ENCODE measurements around the gene GINS2. TPM values are rescaled to one million over a fixed set of nuclear protein-coding genes. Genes with fewer than 3 reads are reported as not detected.

The GINS2 gene
- total and polyA plus RNA-seq, 7 donors = 0.93 to 2.0 (median 1.5) TPM

DNA sequence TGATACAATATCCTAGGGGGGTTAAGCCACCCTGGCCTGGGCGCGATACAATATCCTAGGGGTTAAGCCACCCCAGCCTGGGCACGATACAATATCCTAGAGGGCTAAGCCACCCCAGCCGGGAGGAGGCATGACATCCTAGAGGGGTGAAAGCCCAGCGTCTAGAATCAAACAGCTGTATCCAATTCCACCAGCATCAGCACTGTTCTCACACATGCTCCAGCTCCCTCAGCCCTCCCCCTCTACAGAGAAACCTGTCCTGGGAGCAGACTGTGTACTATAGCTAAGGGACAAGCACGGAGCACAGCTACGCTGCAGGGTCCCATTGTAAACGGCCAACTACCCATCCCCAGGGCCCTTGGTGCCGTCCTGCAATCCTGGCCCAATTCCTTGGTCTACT, 6.2 kb downstream of the GINS2 start:
- no peak overlapping the region for H3K4me3 ChIP-seq
- WGBS, 3 donors = 36 to 69% (median 41%) methylated on average over 9 of the region's 9 CpGs
- intact Hi-C loops (cut with DNase I) = no loop called here
- TF ChIP-seq, protein P1, sequence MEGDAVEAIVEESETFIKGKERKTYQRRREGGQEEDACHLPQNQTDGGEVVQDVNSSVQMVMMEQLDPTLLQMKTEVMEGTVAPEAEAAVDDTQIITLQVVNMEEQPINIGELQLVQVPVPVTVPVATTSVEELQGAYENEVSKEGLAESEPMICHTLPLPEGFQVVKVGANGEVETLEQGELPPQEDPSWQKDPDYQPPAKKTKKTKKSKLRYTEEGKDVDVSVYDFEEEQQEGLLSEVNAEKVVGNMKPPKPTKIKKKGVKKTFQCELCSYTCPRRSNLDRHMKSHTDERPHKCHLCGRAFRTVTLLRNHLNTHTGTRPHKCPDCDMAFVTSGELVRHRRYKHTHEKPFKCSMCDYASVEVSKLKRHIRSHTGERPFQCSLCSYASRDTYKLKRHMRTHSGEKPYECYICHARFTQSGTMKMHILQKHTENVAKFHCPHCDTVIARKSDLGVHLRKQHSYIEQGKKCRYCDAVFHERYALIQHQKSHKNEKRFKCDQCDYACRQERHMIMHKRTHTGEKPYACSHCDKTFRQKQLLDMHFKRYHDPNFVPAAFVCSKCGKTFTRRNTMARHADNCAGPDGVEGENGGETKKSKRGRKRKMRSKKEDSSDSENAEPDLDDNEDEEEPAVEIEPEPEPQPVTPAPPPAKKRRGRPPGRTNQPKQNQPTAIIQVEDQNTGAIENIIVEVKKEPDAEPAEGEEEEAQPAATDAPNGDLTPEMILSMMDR (IDR thresholded peaks at IDR 0.05) = no peak
- no peaks in the 10 kb centered on the region for H3K9me3 ChIP-seq
- no peaks in the 10 kb centered on the region for H3K27me3 ChIP-seq (ENCODE audit: insufficient read depth in 3 of 3, low read length in 2 of 3)
- H3K4me1 ChIP-seq = peaks cover 11% of the 10 kb centered on the region
- peak overlapping the region; percentile 30 for H3K27ac ChIP-seq
- DNase-seq = no peak
- ATAC-seq = peak; percentile 50 to 89 (median 78)
- peaks cover 0 to 9% of the 10 kb centered on the region in 2 donors for H3K36me3 ChIP-seq (ENCODE audit: insufficient read depth in 1 of 2, low read depth in 1 of 2)

DNA sequence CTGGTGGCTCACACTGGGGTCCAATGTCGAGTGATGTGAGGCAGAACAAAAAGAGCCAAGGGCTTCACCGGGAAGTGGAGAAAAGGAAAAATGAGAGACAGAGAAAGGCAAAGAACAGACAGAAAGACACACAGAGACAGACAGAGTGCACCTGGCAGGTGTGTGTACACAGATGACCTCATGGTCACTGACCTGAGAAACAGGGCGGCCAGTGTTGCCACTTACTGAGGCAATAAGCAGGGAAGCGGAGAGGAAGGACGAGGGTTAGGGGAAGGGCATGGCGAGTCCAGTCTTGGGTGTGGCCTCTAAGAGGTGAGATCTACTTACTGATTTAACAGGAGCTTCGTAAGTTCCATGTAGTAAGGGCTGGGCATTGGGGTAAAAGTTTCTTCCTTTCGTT, 7.5 kb downstream of the GINS2 start:
- peaks cover 11% of the 10 kb centered on the region for H3K4me1 ChIP-seq
- no peak overlapping the region for H3K4me3 ChIP-seq
- peaks cover 0 to 19% of the 10 kb centered on the region in 2 donors for H3K36me3 ChIP-seq (ENCODE audit: insufficient read depth in 1 of 2, low read depth in 1 of 2)
- no peaks in the 10 kb centered on the region for H3K9me3 ChIP-seq
- intact Hi-C loops (cut with DNase I) = no loop called here
- no peak for ATAC-seq
- H3K27ac ChIP-seq = no peak overlapping the region
- H3K27me3 ChIP-seq (ENCODE audit: insufficient read depth in 3 of 3, low read length in 2 of 3) = no peaks in the 10 kb centered on the region
- 86 to 90% (median 88%) methylated on average over 8 of the region's 8 CpGs for WGBS, 3 donors
- TF ChIP-seq, protein P1 (IDR thresholded peaks at IDR 0.05) = no peak
- DNase-seq = no peak

DNA sequence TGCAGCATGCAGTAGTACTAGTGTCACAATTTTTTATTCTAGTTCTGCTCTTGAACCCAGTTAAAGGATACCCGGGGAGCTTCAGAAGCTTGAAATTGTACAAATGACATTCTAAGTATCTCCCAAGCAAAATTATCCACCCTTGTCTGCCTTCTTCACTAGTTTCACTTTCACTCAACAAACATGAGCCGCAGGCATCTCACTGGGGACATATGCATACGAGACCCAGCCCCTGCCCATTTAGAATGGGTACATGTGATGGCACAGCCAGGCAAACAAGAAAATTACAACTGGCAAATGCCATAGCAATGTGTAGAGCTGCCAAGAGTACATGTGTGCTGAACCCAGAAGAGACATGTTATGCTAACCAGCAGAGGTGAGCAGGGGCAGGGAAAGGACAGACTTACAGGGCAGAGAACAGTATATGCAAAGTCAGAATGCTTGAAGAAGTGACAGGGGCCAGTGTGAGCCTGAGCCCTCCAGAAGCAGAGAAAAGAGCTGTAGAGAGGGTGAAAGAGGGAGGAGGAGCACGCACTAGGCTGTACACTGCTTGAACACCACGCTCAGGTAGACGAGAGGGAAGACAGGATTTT, 8.3 kb downstream of the GINS2 start:
- no peaks in the 10 kb centered on the region for H3K9me3 ChIP-seq
- no peak overlapping the region for H3K4me3 ChIP-seq
- H3K27me3 ChIP-seq (ENCODE audit: insufficient read depth in 3 of 3, low read length in 2 of 3) = no peaks in the 10 kb centered on the region
- TF ChIP-seq, protein P1 (IDR thresholded peaks at IDR 0.05) = no peak
- ATAC-seq = no peak
- intact Hi-C loops (cut with DNase I) = no loop called here
- no peak for DNase-seq
- no peak overlapping the region for H3K27ac ChIP-seq
- 81 to 91% (median 83%) methylated on average over 6 of the region's 6 CpGs for WGBS, 3 donors
- H3K4me1 ChIP-seq = peaks cover 11% of the 10 kb centered on the region
- H3K36me3 ChIP-seq (ENCODE audit: insufficient read depth in 1 of 2, low read depth in 1 of 2) = peaks cover 0 to 27% of the 10 kb centered on the region in 2 donors

GRCh38 chr16:85679870-85680269, 8.9 kb downstream of the GINS2 start:
- intact Hi-C loops (cut with DNase I) = loop anchor here in 1 of 2 donors (5.0 kb wide), 1 partner anchor 37 kb away; no protein-coding TSS in a partner anchor
- H3K9me3 ChIP-seq = no peaks in the 10 kb centered on the region
- no peak for ATAC-seq
- no peak overlapping the region for H3K27ac ChIP-seq
- 81 to 85% (median 84%) methylated on average over 6 of the region's 6 CpGs for WGBS, 3 donors
- TF ChIP-seq, protein P1 (IDR thresholded peaks at IDR 0.05) = no peak
- H3K4me1 ChIP-seq = peaks cover 15% of the 10 kb centered on the region
- DNase-seq = no peak
- H3K27me3 ChIP-seq (ENCODE audit: insufficient read depth in 3 of 3, low read length in 2 of 3) = no peaks in the 10 kb centered on the region
- no peak overlapping the region for H3K4me3 ChIP-seq
- H3K36me3 ChIP-seq (ENCODE audit: insufficient read depth in 1 of 2, low read depth in 1 of 2) = peaks cover 0 to 32% of the 10 kb centered on the region in 2 donors

DNA sequence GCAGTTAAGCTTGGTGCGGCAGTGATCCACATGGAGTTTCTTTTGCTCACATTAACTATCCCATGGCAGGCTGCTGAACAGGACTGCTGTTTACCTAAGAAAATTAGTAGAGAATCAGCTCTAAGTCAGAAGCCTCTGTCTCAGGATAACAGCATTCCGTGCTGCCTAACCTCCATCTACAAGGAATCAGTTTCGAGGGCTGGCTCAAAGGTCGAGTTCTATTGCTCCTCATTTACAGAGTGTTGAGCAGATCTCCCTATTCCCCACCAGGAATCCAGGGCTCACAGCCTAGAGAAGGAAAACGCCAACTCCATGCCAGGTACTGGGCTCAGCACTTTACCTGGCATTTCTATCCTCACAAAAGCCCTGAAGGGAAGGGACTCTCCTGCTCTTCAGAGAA, 9.9 kb downstream of the GINS2 start:
- WGBS, 3 donors = 75 to 89% (median 83%) methylated on average over 5 of the region's 5 CpGs
- Histone ChIP-seq H3K27me3 (ENCODE audit: insufficient read depth in 3 of 3, low read length in 2 of 3) (no peaks in the 10 kb centered on the region), H3K4me1 (peaks cover 20% of the 10 kb centered on the region), H3K27ac (no peak overlapping the region), H3K4me3 (no peak overlapping the region), H3K9me3 (no peaks in the 10 kb centered on the region), H3K36me3 (ENCODE audit: insufficient read depth in 1 of 2, low read depth in 1 of 2) (peaks cover 0 to 43% of the 10 kb centered on the region in 2 donors)
- TF ChIP-seq, protein P1 (IDR thresholded peaks at IDR 0.05) = no peak
- DNase-seq = no peak
- ATAC-seq = no peak
- intact Hi-C loops (cut with DNase I) = loop anchor here in 1 of 2 donors (5.0 kb wide), 1 partner anchor 38 kb away; no protein-coding TSS in a partner anchor

Data from psoas muscle (tissue), 8 donors.